Left forelimb (tissue), 1 donor: ENCODE measurements around the gene ZCCHC8.
A peak's percentile ranks its signal among the peaks of the same experiment; 100 is the strongest.
"Not testable (repeated sequence)": the region's sequence is repeated elsewhere in the genome, so short reads cannot be mapped to it uniquely, and the experiment has no call there.

Source experiments
- DNase-seq: peaks from one replicate; pipeline ENCODE4 v3.0.0-alpha.2; 2018; ENCODE audit warnings: low spot score

Gene ZCCHC8

GRCh38 chr12:122500685-122501488 is at the start of gene ZCCHC8:
Gene ZCCHC8 (minus strand): TSS chr12:122500932. CDS start chr12:122500840, 92 bp downstream.
- peak; percentile 97 for DNase-seq

- no peak for DNase-seq
These were observed 46.6 kb upstream of the ZCCHC8 start for GRCh38 chr12:122547330-122547729.

GRCh38 chr12:122545855-122546254 is 45.1 kb upstream of the ZCCHC8 start:
- DNase-seq = no peak

GRCh38 chr12:122544537-122544936 is 43.8 kb upstream of the ZCCHC8 start:
- DNase-seq = no peak

- DNase-seq = no peak
These were observed 37.8 kb upstream of the ZCCHC8 start for GRCh38 chr12:122538496-122538895.

- no peak for DNase-seq
These were observed 36.3 kb upstream of the ZCCHC8 start for GRCh38 chr12:122537021-122537420.

- DNase-seq = no peak
These were observed 33.1 kb upstream of the ZCCHC8 start for GRCh38 chr12:122533856-122534255.

GRCh38 chr12:122528992-122529391 is 28.3 kb upstream of the ZCCHC8 start:
- DNase-seq = no peak

GRCh38 chr12:122528582-122528981 is 27.9 kb upstream of the ZCCHC8 start:
- no peak for DNase-seq

GRCh38 chr12:122527478-122527944 is 26.8 kb upstream of the ZCCHC8 start:
- DNase-seq = no peak

- DNase-seq = peak; percentile 98
These were observed 26.1 kb upstream of the ZCCHC8 start, which contains the start of the genes KNTC1 and RSRC2 for GRCh38 chr12:122526683-122527477. Gene KNTC1 (plus strand): TSS chr12:122527249. CDS start chr12:122530064, 2,815 bp downstream. Gene RSRC2 (minus strand): TSS chr12:122526936. CDS start chr12:122526853, 83 bp downstream.

- no peak for DNase-seq
These were observed 23.4 kb upstream of the ZCCHC8 start for GRCh38 chr12:122523846-122524718.

- DNase-seq = no peak
These were observed 22.5 kb upstream of the ZCCHC8 start for GRCh38 chr12:122523280-122523679.

GRCh38 chr12:122520676-122521075 is 19.9 kb upstream of the ZCCHC8 start:
- no peak for DNase-seq

GRCh38 chr12:122519418-122519817 is 18.7 kb upstream of the ZCCHC8 start:
- DNase-seq = no peak

- no peak for DNase-seq
These were observed 18.2 kb upstream of the ZCCHC8 start for GRCh38 chr12:122518908-122519307.

- no peak for DNase-seq
These were observed 17.1 kb upstream of the ZCCHC8 start for GRCh38 chr12:122517877-122518276.

- DNase-seq = no peak
These were observed 16.0 kb upstream of the ZCCHC8 start for GRCh38 chr12:122516544-122517361.

GRCh38 chr12:122515275-122515674 is 14.5 kb upstream of the ZCCHC8 start:
- no peak for DNase-seq

GRCh38 chr12:122513660-122514059 is 12.9 kb upstream of the ZCCHC8 start:
- no peak for DNase-seq

- not testable (repeated sequence) for DNase-seq
These were observed 12.3 kb upstream of the ZCCHC8 start for GRCh38 chr12:122513028-122513427.
